ENCODE data around the gene CMSS1.

The CMSS1 gene

DNA sequence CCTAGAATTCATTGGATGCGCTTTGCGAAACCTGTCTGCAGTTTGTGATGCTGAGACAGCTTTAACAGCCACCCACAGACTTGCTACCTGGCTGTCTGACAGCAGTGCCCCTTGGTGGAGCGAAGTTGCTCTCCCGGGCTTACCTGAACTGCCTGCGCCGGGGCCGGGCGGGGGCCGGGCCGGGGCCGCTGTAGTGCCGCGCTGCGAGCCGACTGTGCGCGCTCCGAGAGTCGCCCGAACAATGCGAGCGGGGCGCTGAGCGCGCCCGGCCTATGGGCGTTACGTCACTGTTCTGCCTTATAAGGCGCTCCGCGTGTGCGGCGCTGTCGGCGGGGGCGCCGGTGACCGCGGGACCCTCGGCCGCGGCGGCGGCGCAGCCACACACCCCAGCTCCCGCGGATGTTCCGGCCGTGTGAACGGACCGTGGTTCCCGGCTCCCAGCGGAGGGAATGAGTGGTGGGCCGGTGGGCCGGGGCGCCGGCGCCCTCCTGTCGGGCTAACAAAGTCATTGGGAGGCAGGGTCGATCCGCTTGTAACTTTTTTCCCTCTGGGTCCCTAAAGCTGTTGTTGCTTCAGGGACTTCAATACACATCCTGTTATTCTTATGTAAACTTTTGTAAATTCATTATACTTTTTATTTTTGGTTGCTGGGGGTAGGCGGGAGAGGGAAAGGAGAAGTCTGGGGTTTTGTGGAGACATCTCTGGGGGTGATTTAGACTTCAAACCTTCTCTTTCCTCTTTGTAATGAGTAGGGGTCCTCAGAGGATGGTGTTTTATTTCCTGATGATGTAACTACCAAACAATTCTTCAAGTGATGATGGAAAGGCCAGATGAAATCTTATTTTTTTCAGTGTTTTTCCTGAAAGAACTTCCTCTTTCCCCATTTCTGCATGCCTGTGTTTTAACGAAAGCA lies 58.5 kb downstream of the CMSS1 start:
- DNase-seq: no peak

DNA sequence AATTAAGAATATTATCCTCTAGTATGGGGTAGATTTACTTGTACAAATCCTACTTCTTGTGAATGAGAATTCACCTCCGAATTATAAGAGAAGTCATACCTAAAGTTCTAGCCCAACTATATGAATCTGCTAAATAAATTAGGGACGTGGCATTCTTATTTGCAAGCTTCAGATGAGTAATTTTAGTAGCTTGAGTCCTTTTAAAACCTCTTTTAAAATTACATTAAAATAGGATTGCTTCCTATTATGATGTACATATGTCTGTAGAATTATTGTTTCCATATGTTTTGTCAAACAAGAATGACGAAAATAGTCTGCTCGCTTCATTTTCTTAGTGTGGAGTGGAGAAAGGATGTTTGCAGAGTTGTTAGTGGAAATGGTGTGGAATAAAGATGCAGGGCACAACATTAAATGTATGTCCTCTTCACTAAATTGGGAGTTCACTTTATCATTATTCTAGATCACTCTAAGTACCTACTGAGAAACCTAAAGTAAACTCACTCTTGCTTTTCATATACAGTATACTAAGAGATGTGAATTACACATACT lies 59.4 kb downstream of the CMSS1 start:
- no peak for DNase-seq

DNA sequence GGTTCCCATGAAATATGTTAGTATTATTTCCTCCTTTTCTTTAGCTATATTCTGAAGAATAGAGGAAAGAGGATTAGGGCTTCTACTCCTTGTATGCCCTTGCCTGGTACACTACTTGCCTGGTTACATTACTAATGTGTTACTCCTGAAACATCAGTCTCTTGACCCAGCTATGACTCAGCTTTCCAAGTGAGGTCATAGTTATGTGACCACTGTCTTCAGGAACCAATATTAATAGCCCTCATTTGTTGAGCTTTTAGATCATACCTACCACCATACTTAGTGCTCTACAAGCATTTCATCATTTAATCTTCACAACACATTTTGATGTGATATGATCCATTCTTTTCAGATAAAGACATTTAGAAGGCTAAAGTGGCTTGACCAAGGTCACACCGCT lies 60.3 kb downstream of the CMSS1 start:
- no peak for DNase-seq

DNA sequence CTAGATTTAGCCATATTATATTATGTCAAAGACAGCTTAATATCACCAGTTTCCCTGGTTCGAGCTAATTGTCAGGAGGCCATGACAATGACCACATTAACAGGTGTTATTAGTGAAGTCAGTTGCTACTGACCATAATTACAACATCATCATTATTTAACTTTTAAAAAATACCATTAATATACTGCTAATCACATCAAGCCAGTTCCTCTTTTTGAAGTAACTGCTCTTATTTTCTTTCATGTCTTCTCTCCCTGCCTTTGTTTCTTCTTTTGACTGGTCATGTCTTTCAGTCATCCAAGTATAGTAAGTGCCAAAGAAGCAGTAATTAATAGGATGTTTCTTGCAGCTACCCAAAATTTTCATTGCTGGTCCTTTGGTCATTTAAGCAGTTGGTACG lies 61.6 kb downstream of the CMSS1 start:
- no peak for DNase-seq

DNA sequence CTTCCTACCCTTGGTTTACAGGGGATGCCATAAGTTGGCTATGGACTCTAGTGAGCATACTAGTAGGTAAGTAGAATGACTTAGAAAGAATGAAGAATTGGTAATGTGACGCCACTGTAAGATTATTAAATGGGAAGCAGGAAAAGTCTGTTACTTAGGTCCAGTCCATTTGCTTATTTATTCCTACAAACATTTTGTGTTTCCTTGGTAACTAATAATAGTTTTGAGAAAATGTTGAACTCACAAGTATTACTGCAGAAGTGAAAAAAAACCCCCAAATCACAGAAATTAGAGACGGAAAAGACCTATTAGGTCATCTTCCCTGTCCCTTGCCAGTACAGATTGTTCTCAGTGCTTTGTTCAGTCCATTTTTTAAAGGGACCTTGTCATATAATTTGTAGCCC lies 63.5 kb downstream of the CMSS1 start:
- no peak for DNase-seq

DNA sequence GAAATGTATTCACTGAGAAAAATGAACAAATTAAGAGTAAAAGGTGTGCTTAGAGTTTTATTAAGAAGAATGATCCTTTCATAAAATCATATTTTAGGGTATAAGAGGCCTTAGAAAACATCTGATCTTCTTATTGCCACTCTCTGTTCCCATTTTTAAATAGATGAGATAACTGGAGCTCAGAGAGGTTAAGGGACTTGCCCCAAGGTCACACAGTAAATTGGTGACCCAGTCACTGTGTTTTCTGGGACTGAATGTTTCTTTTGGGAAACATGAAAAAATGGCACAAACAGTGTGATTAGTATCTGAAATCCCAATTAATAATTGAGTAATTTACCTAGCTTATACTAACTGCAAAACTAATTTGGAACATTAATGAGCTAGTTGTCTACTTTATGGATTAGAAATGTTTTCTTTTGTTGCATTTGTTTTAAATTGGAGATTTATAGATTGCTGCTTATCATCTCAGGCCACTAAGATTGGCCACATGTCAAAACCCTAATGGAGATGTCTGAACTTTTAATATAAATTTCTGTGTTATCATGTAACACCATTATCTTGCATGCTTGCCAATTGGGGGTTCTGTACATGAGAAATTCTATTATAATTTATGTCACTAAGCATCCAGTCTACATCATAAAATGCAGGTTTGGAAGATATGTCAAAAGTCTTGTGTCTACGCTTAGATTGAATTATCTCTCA lies 64.9 kb downstream of the CMSS1 start:
- no peak for DNase-seq

DNA sequence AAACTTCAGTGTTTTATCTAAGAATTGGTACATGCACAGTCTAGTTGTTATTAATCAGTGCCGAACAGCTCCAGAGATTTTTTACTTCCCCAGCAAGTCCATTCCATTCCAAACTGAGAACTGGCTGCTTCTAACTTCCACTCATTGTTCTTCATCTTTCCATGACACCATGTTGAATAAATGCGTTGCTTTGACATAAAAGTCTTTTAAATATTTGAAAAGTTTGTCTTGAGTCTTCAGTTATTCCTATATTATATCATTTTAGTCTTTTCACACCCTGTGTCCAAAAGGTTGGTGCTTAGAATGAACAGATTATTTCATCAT lies 65.4 kb downstream of the CMSS1 start:
- no peak for DNase-seq

DNA sequence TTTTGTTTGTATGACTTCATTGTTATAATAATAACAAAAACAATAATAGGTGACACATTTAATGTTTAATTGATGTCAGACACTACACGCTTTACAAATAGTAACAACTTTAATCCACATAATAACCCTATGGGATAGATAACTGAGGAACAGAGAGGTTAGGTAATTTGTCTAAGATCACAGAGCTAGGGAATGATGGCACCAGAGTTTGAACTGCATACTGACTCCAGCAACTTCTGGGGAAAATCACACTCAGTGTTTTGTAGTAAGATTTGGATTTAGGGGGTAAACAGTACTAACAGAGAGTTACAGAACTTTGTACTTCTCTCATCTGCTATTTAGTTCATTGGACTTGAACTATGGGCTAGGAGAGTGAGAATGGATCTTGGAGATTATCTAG lies 66.0 kb downstream of the CMSS1 start:
- DNase-seq: no peak

DNA sequence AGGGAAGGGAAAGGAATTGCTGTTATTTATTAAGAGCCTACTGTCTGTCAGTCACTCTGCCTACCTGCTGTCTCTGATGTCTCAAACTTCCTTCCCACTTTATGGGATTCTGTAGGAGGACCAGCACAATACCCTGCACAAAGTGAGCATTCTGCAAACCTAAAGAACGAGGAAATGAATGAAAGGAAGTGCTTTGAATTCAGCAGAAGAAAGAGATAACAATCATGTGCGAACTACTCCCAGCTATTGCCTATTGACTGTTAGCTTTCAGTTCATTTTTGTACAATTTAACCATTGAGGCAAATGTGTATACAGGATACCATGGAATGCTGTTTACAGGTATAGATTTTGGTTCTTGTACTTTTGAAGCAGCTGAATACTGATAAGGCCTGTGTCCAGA lies 66.8 kb downstream of the CMSS1 start:
- DNase-seq: no peak

DNA sequence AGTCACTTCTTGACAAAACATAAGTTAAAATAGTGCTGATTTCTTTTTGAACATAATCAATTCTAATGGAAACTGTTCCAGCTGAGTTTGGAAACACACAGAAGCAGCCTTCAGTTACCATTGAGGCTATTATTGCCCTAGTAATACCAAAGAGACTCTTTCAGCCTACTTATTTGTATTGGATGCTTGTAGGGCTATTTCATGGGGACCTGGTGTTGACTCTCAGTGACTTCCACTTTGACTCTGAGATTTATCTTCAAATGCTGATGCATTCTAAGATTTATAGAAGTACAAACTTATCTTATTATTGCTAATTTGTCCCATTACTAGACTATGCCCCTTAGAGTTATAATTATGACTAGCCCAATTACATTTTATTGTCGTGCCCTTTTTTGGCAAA lies 67.4 kb downstream of the CMSS1 start:
- DNase-seq: no peak

DNA sequence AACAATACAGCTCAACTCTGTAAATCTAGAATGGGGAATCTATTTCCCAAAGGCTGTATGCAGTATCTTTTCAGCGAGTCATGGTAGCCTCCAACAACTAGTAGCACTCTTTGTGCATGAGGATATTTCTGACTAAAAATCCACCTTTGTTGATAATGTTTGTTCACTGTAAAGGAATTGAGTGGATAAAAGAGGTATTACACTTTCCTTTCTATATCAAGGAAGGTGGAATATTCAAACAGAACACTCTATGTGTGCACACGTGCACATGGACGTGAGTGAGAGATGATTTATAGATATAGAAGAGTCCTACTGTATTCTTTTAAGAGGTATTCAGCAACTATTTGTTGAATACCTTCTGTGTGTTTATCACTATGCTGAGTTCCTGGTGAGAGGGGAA lies 68.2 kb downstream of the CMSS1 start:
- DNase-seq: no peak

DNA sequence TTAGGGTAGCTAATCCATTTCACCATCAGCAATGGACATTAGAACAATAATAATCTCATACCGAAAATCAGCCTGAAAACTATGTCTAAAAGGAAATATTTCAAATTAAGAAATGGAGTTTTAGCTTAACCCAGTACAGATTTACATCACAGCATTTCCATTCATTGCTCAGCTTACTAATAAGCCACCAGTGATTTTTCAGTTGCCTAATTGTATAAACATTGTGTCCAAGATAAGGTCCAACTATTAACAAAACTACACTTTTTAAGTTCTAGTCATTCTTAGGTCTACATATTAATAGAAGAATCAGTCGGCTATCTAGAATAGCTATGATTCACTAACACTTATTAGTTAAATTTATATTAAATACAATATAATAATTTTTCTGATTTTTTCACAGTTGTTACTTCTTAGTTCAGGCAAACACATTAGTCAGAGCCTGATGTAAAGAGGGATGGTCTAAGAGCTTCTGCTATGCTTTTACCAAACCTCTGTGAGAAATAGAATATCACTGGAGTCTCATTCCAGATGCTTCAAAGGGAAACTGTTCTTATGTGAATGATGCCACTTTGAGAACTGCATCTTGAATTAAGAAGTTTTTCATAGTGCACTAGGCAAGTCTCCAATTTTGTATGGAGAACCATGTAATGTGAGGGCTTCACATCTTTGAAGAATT lies 74.1 kb downstream of the CMSS1 start:
- no peak for DNase-seq

DNA sequence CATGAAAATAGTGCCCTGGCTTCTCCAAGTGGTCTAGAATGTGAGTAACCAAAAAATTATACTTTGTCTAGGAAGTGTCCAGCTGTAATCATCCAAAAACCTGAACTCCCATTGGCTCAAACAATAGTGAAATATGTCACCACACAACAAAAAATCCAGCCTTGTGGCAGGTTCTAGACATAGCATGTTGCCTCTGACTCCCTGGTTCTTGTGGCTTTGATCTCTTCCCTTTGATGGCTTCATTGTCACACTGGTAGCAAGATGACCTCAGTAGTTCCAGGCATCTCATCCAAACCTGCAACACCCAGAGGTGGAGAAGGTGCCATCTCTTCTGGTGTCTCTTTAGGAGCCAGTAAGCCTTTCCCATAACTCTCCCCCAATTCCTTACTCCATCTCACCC lies 74.7 kb downstream of the CMSS1 start:
- DNase-seq: no peak

DNA sequence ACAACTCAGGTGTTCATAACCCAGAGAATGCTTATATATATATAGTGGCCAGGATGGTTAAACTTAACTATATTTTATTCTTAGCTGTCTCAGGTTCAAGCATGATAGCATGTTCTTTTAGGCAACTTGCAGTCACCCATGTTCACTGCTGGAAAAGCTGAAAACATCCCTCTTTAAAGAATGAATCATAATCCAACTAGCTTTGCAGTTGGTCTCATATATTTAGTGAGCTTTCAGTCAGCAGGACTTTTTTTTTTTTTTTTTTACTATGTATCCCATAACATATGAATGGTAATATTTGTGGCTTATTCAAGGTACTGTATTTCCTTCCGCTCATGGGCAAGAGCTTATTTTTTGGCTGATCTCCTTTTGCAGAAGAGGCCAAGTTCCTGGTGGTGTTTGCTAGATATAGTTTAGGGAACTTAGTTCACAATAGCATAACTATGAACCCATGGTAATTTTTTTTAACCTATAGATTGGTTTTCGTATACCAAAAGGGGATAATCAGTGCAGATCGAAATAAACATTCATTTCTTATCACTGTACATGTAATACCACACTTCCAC lies 77.6 kb downstream of the CMSS1 start:
- no peak for DNase-seq

DNA sequence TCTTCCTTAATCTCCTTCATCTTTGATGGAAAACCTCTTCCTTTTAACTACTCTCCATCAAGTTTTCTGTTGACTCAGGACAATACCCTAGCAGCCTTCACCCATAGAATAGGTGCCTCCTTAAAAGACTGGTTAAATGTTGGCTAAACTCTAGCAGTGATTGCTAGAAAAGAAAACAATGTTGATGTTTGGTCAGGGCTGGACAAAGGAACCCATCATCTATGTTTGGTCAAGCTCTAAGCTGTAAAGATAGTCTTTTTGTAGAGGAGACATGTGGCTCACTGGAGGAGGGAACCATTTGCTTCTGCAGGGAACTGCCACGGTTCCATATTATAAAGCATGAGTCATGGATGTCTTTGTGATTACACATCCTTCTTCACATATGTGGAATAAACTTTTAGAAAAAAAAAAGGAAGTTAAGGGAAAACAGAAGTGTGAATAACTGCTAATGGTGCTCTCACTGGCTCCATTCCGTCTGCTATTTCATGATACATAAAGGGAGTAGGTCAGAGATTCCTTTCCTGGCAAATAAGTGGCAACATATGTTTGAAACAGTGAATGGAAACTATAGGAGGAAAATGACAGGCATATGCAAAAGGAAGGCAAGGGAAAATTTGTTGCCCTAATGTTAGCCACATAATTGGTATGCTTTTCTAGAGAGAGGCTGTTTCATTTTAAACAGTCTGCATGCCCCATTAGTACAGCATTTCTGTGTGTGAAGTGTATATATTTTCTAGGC lies 78.2 kb downstream of the CMSS1 start:
- no peak for DNase-seq

DNA sequence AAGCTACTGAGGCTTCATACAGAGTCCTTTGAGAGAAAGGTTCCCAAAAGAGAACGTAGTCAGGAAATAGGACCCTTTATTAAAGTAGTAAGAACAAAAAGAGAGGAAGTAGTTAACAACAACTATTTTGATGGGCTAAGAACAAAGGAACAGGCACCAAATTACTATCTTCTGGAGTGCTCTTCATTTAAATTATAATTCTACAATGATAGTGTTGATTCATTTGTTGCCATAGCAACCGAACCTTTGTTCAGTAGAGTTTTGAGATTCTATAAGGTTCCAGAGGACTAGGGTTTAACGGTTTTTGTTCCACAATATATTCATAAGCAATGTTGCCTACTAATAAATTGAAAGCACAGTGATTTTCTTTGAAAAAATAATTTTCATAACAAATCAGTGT lies 78.8 kb downstream of the CMSS1 start:
- no peak for DNase-seq

DNA sequence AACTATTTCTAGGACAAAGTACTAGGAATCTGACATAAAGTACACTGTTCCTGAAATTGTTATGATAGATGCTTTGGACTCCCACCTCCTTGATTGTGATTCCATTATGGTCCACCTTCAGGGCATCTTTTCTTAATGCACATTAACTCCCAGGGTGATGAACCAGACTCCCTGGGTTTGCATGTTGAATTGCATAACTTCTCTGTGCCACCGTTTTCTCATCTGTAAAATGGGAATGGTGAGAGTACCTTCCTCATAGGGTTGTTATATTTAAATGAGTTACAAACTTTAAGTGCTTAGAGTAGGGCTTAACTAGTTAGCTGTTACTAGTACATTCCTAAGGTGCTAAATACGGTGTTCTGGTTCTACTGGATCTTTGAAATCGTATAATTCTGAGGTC lies 81.9 kb downstream of the CMSS1 start:
- DNase-seq: no peak

DNA sequence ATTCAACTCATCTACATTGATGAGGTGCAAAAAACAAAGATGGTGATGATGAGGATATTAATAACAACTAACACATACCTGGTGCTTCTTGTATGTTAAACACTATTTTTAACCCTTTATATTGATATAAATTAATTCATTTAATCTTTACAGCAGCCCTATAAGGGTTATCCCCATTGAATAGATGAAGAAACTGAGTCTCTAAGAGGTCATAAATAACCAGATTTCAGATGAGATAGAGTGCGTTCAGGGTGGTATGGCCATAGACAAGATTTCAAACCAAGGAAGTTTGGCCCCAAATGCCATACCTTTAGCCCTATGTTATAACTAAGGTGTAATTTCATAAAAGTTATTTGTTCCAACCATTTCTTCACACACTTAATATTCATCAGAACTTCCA lies 82.6 kb downstream of the CMSS1 start:
- DNase-seq: no peak

DNA sequence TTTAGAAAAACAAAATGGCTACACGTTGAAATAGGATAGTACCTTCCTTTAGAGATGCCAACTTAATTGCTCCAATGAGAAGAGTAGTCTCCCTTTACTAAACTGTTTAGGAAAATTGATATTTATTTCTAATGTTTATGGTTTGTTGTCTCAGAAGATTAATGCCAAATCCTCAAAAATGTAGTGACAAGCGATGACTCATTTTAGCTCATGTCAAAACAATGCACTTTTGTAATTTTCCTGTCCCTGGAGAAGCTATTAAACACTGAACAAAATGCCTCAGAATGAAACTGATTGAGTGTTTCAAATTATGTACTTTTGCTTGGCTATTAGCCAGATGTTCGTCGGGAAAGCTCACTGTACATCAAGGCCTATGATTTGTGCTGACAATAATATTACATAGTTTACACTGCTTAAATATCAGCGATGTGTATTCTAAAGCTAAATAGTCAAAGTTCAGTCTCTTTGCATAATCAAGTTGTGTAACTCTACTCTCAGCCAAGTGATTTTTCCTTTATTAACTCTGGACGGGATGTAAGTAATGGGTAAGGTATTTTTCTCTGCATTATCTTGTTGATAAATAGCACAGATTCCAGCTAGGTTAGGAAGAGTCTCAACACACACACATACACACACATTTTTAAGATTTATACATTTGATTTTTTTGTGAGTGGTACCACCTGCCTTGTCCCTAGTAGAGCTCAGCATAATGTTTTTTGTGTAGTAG lies 83.7 kb downstream of the CMSS1 start:
- no peak for DNase-seq

DNA sequence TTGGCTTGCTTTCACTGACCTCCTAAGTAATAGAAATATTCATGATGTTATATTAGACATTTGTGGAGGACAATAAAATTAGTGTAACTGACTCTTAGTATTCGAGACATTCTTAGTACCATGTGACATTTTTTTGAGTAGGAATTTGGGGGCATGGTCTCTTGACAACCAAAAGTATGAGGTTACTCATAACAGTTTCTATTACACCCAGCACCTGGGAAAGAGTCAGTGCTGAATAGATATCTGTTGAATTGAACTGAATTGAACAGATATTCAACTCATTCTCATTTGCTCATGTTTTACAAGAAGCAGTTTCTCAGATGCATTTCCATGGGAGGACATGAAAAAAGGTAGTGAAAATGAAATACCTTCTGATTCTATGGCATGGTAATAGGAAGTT lies 84.4 kb downstream of the CMSS1 start:
- DNase-seq: no peak

DNA sequence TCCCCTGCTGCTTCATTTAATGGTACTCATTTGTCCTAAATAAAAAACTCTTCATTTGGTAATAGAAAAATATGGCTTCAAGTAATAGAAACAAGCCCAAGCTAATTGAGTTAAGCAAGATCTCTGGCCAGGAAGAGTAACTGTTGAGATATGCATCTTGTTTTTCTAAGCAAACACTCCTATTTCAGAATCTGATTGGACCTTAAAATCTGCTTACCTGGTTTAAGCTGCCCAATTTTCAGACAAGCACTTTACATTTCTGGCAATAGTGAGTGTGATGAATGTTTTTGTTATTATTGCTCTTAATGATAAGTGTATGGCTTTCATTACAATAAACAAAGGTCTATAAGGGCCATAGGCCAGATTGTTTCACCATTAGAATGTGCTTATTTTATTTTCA lies 86.2 kb downstream of the CMSS1 start:
- DNase-seq: no peak

DNA sequence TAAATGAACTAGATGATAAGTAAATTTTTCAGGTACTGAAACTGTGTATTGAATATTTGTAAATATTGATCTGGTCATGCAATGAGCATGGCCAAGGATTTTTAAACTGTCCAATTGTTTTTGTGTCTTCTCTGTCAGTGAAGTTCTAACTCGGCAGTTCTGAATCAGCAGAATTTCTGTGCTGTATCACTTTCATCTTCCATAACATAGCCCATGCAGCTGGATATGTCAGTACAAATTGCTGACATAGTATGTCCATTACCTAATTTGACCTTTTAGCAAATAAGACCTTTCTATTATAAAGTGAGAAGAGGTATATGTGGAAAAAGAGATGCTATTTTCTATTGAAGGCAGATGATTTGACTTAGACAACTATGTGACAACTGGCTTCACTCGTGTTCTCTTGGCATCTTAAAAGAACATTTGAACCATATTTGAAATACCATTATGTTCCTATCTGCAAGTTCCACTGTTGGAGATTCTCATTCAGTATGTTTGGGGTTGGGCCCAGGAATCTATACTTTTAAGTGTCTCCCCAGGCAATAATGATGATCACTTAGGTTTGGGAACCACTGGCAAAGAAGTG lies 90.4 kb downstream of the CMSS1 start:
- DNase-seq: no peak

Data from cortex of kidney (tissue), 1 donor.